GM19467 (cell line): ENCODE measurements around the gene HOXA3.

Experiments used
- ATAC-seq: cut with Tn5 transposase; IDR thresholded peaks from one replicate; pipeline ENCODE4 v1.9.1; 2021; ENCODE audit warnings: mild to moderate bottlenecking, moderate library complexity; ENCODE audit not compliant: unreplicated experiment

HOXA3 gene

GRCh38 chr7:27106181-27106900, 46.0 kb downstream of the HOXA3 start:
- ATAC-seq = no peak

- ATAC-seq = no peak
Measured at GRCh38 chr7:27105301-27106031, 46.9 kb downstream of the HOXA3 start.

GRCh38 chr7:27104341-27105058, 47.9 kb downstream of the HOXA3 start:
- no peak for ATAC-seq

GRCh38 chr7:27103489-27104226, 48.7 kb downstream of the HOXA3 start:
- ATAC-seq = no peak

- ATAC-seq = no peak
Measured at GRCh38 chr7:27102581-27103442, 49.6 kb downstream of the HOXA3 start, which contains the start of gene HOXA2. TSS of gene HOXA2 (minus strand) at chr7:27102683. CDS start at chr7:27102500, 183 bp downstream.

GRCh38 chr7:27101957-27102580, 50.3 kb downstream of the HOXA3 start:
- no peak for ATAC-seq

GRCh38 chr7:27101171-27101956, 51.0 kb downstream of the HOXA3 start:
- no peak for ATAC-seq

- no peak for ATAC-seq
Measured at GRCh38 chr7:27100694-27101170, 51.7 kb downstream of the HOXA3 start.

- ATAC-seq = no peak
Measured at GRCh38 chr7:27099453-27100370, 52.7 kb downstream of the HOXA3 start.

GRCh38 chr7:27098578-27099451, 53.6 kb downstream of the HOXA3 start:
- ATAC-seq = no peak

- ATAC-seq = no peak
Measured at GRCh38 chr7:27097686-27098577, 54.5 kb downstream of the HOXA3 start.

- no peak for ATAC-seq
Measured at GRCh38 chr7:27096768-27097514, 55.4 kb downstream of the HOXA3 start.

- peak; percentile 88 for ATAC-seq
Measured at GRCh38 chr7:27095897-27096767, 56.3 kb downstream of the HOXA3 start, which contains the start of gene HOXA1. TSS of gene HOXA1 (minus strand) at chr7:27096000. CDS start at chr7:27095912, 88 bp downstream.
